HEK293 (cell line): ENCODE results near the gene FZR1.
A peak's percentile ranks its signal among the peaks of the same experiment; 100 is the strongest.

ENCODE experiments used
- CTCF ChIA-PET: fragments of 350-600 bp; formaldehyde crosslinking; extraction: SDS; loops from one replicate; lab custom pipeline; 2021; ENCODE audit warnings: antibody characterized with exemption; lab: Yijun Ruan, JAX
- POLR2A ChIA-PET: fragments of 300-600 bp; formaldehyde crosslinking; extraction: SDS; loops from one replicate; lab custom pipeline; 2020; ENCODE audit warnings: antibody characterized with exemption, inconsistent platforms; lab: Yijun Ruan, JAX
- H3K27ac ChIP-seq: fragments of 200-500 bp; sonication (Bioruptor generic); 2 replicates; pipeline ENCODE4 v1.5.1; 2014; ENCODE audit warnings: low read depth, low read length, control low read depth, inconsistent platforms; ENCODE audit errors: extremely low read depth
- H3K36me3 ChIP-seq, 2 experiments: fragments of 200-500 bp in 1 of 2; sonication (Bioruptor generic) in 1 of 2; 1 replicate in 1 of 2; 2 replicates in 1 of 2; pipeline ENCODE4 v1.5.1; 2014 to 2017; ENCODE audit warnings: inconsistent platforms in 2 of 2, low read length in 2 of 2; ENCODE audit not compliant: control insufficient read depth in 2 of 2, insufficient read depth in 1 of 2
- H3K4me1 ChIP-seq: fragments of 200-500 bp; sonication (Bioruptor generic); 2 replicates; pipeline ENCODE4 v1.5.1; 2014; ENCODE audit warnings: mild to moderate bottlenecking, low read length, inconsistent platforms; ENCODE audit not compliant: control insufficient read depth, insufficient read depth
- H3K4me3 ChIP-seq: 2 replicates; pipeline ENCODE4 v1.5.1; 2011; ENCODE audit warnings: low read depth, mild to moderate bottlenecking, control low read depth, low read length, moderate library complexity
- H3K9me3 ChIP-seq: fragments of 200-500 bp; sonication (Bioruptor generic); 2 replicates; pipeline ENCODE4 v1.5.1; 2014; ENCODE audit warnings: low read depth, low read length, inconsistent platforms; ENCODE audit not compliant: control insufficient read depth, insufficient read depth
- EGR2 ChIP-seq: fragments of 450-650 bp; formaldehyde crosslinking; IDR thresholded peaks from 2 replicates; pipeline ENCODE4 v1.5.1; 2016; ENCODE audit warnings: low read depth, missing biosample characterization, missing genetic modification characterization
- MEIS1 ChIP-seq: sonication (generic); formaldehyde crosslinking; IDR thresholded peaks from 2 replicates; pipeline ENCODE4 v1.8.1; 2022; ENCODE audit warnings: missing genetic modification reagents, mild to moderate bottlenecking, borderline replicate concordance
- SCRT2 ChIP-seq: fragments of 450-650 bp; formaldehyde crosslinking; IDR thresholded peaks from 2 replicates; pipeline ENCODE4 v1.5.1; 2016; ENCODE audit warnings: missing biosample characterization, missing genetic modification characterization
- SP7 ChIP-seq: fragments of 450-650 bp; formaldehyde crosslinking; IDR thresholded peaks from 2 replicates; pipeline ENCODE4 v1.5.1; 2016; ENCODE audit warnings: missing biosample characterization, missing genetic modification characterization
- ZBTB1 ChIP-seq: fragments of 450-650 bp; formaldehyde crosslinking; IDR thresholded peaks from 2 replicates; pipeline ENCODE4 v1.5.1; 2016; ENCODE audit warnings: missing biosample characterization, missing genetic modification characterization
- ZBTB7A ChIP-seq: fragments of 450-650 bp; formaldehyde crosslinking; IDR thresholded peaks from 2 replicates; pipeline ENCODE4 v1.5.1; 2016; ENCODE audit warnings: low read depth, missing biosample characterization, missing genetic modification characterization
- ZFHX2 ChIP-seq: fragments of 450-650 bp; formaldehyde crosslinking; conservative IDR thresholded peaks from 2 replicates; pipeline ENCODE4 v1.5.1; 2016; ENCODE audit warnings: missing biosample characterization, missing genetic modification characterization
- ZNF155 ChIP-seq: fragments of 450-650 bp; formaldehyde crosslinking; IDR thresholded peaks from 2 replicates; pipeline ENCODE4 v1.5.1; 2016; ENCODE audit warnings: missing biosample characterization, missing genetic modification characterization
- ZNF23 ChIP-seq: fragments of 450-650 bp; formaldehyde crosslinking; IDR thresholded peaks from 2 replicates; pipeline ENCODE4 v1.5.1; 2016; ENCODE audit warnings: missing biosample characterization, missing genetic modification characterization, borderline replicate concordance
- ZNF311 ChIP-seq: fragments of 450-650 bp; formaldehyde crosslinking; IDR thresholded peaks from 2 replicates; pipeline ENCODE4 v1.5.1; 2017; ENCODE audit warnings: missing biosample characterization, missing genetic modification characterization, borderline replicate concordance
- ZNF654 ChIP-seq: fragments of 450-650 bp; formaldehyde crosslinking; IDR thresholded peaks from 2 replicates; pipeline ENCODE4 v1.5.1; 2016; ENCODE audit warnings: low read depth, missing biosample characterization, missing genetic modification characterization
- ZNF664 ChIP-seq: fragments of 450-650 bp; formaldehyde crosslinking; IDR thresholded peaks from 2 replicates; pipeline ENCODE4 v1.5.1; 2016; ENCODE audit warnings: missing biosample characterization, missing genetic modification characterization
- ZNF707 ChIP-seq: fragments of 450-650 bp; formaldehyde crosslinking; IDR thresholded peaks from 2 replicates; pipeline ENCODE4 v1.5.1; 2016; ENCODE audit warnings: missing biosample characterization, missing genetic modification characterization
- ZNF830 ChIP-seq: fragments of 450-650 bp; IDR thresholded peaks from 2 replicates; pipeline ENCODE4 v1.5.0; 2018; ENCODE audit warnings: missing biosample characterization, missing genetic modification characterization, low read depth, mild to moderate bottlenecking, moderate library complexity
- TF ChIP-seq, protein P1 (sequence below): fragments of 450-650 bp; formaldehyde crosslinking; IDR thresholded peaks from 2 replicates; pipeline ENCODE4 v1.5.1; 2016; ENCODE audit warnings: missing biosample characterization, missing genetic modification characterization
- TF ChIP-seq, protein P2 (sequence below): fragments of 450-650 bp; formaldehyde crosslinking; IDR thresholded peaks from 2 replicates; pipeline ENCODE4 v1.5.1; 2016; ENCODE audit warnings: missing biosample characterization, missing genetic modification characterization, borderline replicate concordance
- TF ChIP-seq, protein P3 (sequence below): fragments of 450-650 bp; formaldehyde crosslinking; IDR thresholded peaks from 2 replicates; pipeline ENCODE4 v1.5.1; 2017; ENCODE audit warnings: missing biosample characterization, missing genetic modification characterization
- TF ChIP-seq, protein P4 (sequence below): sonication (generic); formaldehyde crosslinking; IDR thresholded peaks from 2 replicates; pipeline ENCODE4 v1.8.1; 2022; ENCODE audit warnings: mild to moderate bottlenecking, moderate library complexity, missing genetic modification reagents

Gene FZR1

GRCh38 chr19:3471954-3472655 is 34.0 kb upstream of the FZR1 start (continued):
- TF ChIP-seq, protein P1, sequence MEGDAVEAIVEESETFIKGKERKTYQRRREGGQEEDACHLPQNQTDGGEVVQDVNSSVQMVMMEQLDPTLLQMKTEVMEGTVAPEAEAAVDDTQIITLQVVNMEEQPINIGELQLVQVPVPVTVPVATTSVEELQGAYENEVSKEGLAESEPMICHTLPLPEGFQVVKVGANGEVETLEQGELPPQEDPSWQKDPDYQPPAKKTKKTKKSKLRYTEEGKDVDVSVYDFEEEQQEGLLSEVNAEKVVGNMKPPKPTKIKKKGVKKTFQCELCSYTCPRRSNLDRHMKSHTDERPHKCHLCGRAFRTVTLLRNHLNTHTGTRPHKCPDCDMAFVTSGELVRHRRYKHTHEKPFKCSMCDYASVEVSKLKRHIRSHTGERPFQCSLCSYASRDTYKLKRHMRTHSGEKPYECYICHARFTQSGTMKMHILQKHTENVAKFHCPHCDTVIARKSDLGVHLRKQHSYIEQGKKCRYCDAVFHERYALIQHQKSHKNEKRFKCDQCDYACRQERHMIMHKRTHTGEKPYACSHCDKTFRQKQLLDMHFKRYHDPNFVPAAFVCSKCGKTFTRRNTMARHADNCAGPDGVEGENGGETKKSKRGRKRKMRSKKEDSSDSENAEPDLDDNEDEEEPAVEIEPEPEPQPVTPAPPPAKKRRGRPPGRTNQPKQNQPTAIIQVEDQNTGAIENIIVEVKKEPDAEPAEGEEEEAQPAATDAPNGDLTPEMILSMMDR (tag by site-specific recombination): peak; percentile 79
- peak; percentile 73 for TF ChIP-seq ZNF654 (tag by site-specific recombination)
- TF ChIP-seq, protein P2, sequence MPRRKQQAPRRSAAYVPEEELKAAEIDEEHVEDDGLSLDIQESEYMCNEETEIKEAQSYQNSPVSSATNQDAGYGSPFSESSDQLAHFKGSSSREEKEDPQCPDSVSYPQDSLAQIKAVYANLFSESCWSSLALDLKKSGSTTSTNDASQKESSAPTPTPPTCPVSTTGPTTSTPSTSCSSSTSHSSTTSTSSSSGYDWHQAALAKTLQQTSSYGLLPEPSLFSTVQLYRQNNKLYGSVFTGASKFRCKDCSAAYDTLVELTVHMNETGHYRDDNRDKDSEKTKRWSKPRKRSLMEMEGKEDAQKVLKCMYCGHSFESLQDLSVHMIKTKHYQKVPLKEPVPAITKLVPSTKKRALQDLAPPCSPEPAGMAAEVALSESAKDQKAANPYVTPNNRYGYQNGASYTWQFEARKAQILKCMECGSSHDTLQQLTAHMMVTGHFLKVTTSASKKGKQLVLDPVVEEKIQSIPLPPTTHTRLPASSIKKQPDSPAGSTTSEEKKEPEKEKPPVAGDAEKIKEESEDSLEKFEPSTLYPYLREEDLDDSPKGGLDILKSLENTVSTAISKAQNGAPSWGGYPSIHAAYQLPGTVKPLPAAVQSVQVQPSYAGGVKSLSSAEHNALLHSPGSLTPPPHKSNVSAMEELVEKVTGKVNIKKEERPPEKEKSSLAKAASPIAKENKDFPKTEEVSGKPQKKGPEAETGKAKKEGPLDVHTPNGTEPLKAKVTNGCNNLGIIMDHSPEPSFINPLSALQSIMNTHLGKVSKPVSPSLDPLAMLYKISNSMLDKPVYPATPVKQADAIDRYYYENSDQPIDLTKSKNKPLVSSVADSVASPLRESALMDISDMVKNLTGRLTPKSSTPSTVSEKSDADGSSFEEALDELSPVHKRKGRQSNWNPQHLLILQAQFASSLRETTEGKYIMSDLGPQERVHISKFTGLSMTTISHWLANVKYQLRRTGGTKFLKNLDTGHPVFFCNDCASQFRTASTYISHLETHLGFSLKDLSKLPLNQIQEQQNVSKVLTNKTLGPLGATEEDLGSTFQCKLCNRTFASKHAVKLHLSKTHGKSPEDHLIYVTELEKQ: no peak
- TF ChIP-seq, protein P3, sequence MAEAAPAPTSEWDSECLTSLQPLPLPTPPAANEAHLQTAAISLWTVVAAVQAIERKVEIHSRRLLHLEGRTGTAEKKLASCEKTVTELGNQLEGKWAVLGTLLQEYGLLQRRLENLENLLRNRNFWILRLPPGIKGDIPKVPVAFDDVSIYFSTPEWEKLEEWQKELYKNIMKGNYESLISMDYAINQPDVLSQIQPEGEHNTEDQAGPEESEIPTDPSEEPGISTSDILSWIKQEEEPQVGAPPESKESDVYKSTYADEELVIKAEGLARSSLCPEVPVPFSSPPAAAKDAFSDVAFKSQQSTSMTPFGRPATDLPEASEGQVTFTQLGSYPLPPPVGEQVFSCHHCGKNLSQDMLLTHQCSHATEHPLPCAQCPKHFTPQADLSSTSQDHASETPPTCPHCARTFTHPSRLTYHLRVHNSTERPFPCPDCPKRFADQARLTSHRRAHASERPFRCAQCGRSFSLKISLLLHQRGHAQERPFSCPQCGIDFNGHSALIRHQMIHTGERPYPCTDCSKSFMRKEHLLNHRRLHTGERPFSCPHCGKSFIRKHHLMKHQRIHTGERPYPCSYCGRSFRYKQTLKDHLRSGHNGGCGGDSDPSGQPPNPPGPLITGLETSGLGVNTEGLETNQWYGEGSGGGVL (tag by site-specific recombination): peak; percentile 6; the same call in 1 of the 2 replicates
- TF ChIP-seq ZBTB7A (tag by site-specific recombination): peak; percentile 86; the same call in 1 of the 2 replicates
- TF ChIP-seq EGR2 (tag by site-specific recombination): peak; percentile 32; the same call in 1 of the 2 replicates
- no peak for TF ChIP-seq MEIS1 (CRISPR knock-in tag)
- TF ChIP-seq ZBTB1 (tag by site-specific recombination): no peak
- TF ChIP-seq ZFHX2 (tag by site-specific recombination): peak; percentile 66
- TF ChIP-seq SP7 (tag by site-specific recombination): peak; percentile 17; the same call in 1 of the 2 replicates
- no peak for TF ChIP-seq ZNF707 (tag by site-specific recombination)
- no peak for TF ChIP-seq ZNF664 (tag by site-specific recombination)
- TF ChIP-seq, all 188 proteins: peak for 13

- no peak for TF ChIP-seq ZNF830 (tag by site-specific recombination)
- no peak for TF ChIP-seq ZNF155 (tag by site-specific recombination)
- TF ChIP-seq, protein P4, sequence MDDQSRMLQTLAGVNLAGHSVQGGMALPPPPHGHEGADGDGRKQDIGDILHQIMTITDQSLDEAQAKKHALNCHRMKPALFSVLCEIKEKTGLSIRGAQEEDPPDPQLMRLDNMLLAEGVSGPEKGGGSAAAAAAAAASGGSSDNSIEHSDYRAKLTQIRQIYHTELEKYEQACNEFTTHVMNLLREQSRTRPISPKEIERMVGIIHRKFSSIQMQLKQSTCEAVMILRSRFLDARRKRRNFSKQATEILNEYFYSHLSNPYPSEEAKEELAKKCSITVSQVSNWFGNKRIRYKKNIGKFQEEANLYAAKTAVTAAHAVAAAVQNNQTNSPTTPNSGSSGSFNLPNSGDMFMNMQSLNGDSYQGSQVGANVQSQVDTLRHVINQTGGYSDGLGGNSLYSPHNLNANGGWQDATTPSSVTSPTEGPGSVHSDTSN (CRISPR knock-in tag): no peak
- TF ChIP-seq SCRT2 (tag by site-specific recombination): no peak
- no peak for TF ChIP-seq ZNF23 (tag by site-specific recombination)
- no peak for TF ChIP-seq ZNF311 (tag by site-specific recombination)
- CTCF ChIA-PET: interaction anchor here (0.6 to 6.4 kb wide), 6 partner anchors 9 to 943 kb away, joined by 3 to 72 read pairs (median 8); partner anchors contain the start of genes SMIM24 and SMIM44
- no peaks in the 10 kb centered on the region for H3K36me3 ChIP-seq
These were observed 32.1 kb upstream of the FZR1 start for GRCh38 chr19:3474010-3474409.

More at GRCh38 chr19:3474010-3474409, 32.1 kb upstream of the FZR1 start:
- Histone ChIP-seq H3K4me3 (no peak overlapping the region), H3K4me1 (no peaks in the 10 kb centered on the region), H3K9me3 (no peaks in the 10 kb centered on the region), H3K27ac (no peak overlapping the region)
- POLR2A ChIA-PET: interaction anchor here (1.1 kb wide), 1 partner anchor 167 kb away, joined by 3 read pairs; no protein-coding TSS in a partner anchor
